OCI-LY3 (cell line): ENCODE data around the gene BLOC1S1.

Experiments used
- H2AFZ ChIP-seq: fragments of 200-600, 300-600 bp; shearing (Covaris generic); 2 replicates; pipeline ENCODE4 v1.6.0; 2014; ENCODE audit warnings: antibody characterized with exemption, low read depth, low read length
- H3K27ac ChIP-seq: fragments of 200-600, 300-600 bp; sonication (generic); 2 replicates; pipeline ENCODE4 v1.5.1; 2014; ENCODE audit warnings: mild to moderate bottlenecking, low read length, moderate library complexity, mixed read lengths
- H3K27me3 ChIP-seq: fragments of 200-600, 300-600 bp; sonication (generic); 2 replicates; pipeline ENCODE4 v1.6.1; 2014; ENCODE audit warnings: low read depth, low read length, mixed read lengths
- H3K36me3 ChIP-seq: fragments of 200-600, 300-600 bp; sonication (generic); replicated peaks from 2 replicates; pipeline ENCODE3; 2014; ENCODE audit warnings: low read depth, low read length, mixed read lengths
- H3K4me1 ChIP-seq: fragments of 300-600, 200-600 bp; sonication (generic); 2 replicates; pipeline ENCODE4 v1.6.1; 2014; ENCODE audit warnings: low read length, mixed read lengths
- H3K4me2 ChIP-seq: fragments of 200-600, 300-600 bp; sonication (generic); 2 replicates; pipeline ENCODE4 v1.6.1; 2014; ENCODE audit warnings: low read length, mixed read lengths
- H3K4me3 ChIP-seq: fragments of 300-600, 200-600 bp; sonication (generic); 2 replicates; pipeline ENCODE4 v1.5.1; 2014; ENCODE audit warnings: antibody characterized with exemption, mild to moderate bottlenecking, low read length, moderate library complexity
- H3K79me2 ChIP-seq: fragments of 300-600, 200-600 bp; shearing (Covaris generic); 2 replicates; pipeline ENCODE4 v1.6.1; 2014; ENCODE audit warnings: mild to moderate bottlenecking, low read length, mixed read lengths
- H3K9ac ChIP-seq: fragments of 300-600, 200-600 bp; shearing (Covaris generic); 2 replicates; pipeline ENCODE4 v1.6.0; 2014; ENCODE audit warnings: mild to moderate bottlenecking, low read length, moderate library complexity
- H3K9me3 ChIP-seq: fragments of 200-600, 300-600 bp; shearing (Covaris generic); 2 replicates; pipeline ENCODE4 v1.6.1; 2014; ENCODE audit warnings: low read length, mixed read lengths; ENCODE audit not compliant: insufficient read depth
- H4K20me1 ChIP-seq: fragments of 200-600, 300-600 bp; sonication (generic); 2 replicates; pipeline ENCODE4 v1.6.1; 2016; ENCODE audit warnings: low read length, mixed read lengths; ENCODE audit not compliant: insufficient read depth
- EZH2phosphoT487 ChIP-seq: fragments of 200-600 bp; shearing (Covaris generic); IDR thresholded peaks from 2 replicates; pipeline ENCODE4 v1.6.1; 2018; ENCODE audit warnings: antibody characterized with exemption, mixed run types, low read depth
- TF ChIP-seq, protein P1 (sequence below): fragments of 200-600, 300-600 bp; sonication (generic); IDR thresholded peaks from 2 replicates; pipeline ENCODE4 v1.5.1; 2014; ENCODE audit warnings: antibody characterized with exemption, low read length, low read depth

The BLOC1S1 gene

GRCh38 chr12:55715833-55716581 is at the start of gene BLOC1S1:
Gene BLOC1S1 (plus strand): TSS chr12:55716046. CDS start chr12:55716052, 6 bp downstream.
- peak within 1 kb of the TSS; percentile 91 for H3K4me3 ChIP-seq
- TF ChIP-seq, protein P1, sequence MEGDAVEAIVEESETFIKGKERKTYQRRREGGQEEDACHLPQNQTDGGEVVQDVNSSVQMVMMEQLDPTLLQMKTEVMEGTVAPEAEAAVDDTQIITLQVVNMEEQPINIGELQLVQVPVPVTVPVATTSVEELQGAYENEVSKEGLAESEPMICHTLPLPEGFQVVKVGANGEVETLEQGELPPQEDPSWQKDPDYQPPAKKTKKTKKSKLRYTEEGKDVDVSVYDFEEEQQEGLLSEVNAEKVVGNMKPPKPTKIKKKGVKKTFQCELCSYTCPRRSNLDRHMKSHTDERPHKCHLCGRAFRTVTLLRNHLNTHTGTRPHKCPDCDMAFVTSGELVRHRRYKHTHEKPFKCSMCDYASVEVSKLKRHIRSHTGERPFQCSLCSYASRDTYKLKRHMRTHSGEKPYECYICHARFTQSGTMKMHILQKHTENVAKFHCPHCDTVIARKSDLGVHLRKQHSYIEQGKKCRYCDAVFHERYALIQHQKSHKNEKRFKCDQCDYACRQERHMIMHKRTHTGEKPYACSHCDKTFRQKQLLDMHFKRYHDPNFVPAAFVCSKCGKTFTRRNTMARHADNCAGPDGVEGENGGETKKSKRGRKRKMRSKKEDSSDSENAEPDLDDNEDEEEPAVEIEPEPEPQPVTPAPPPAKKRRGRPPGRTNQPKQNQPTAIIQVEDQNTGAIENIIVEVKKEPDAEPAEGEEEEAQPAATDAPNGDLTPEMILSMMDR: no peak
- TF ChIP-seq EZH2phosphoT487: no peak
- H3K79me2 ChIP-seq: peaks cover 7% of the 10 kb centered on the region; the same call in 1 of the 2 replicates
- peak within 1 kb of the TSS; percentile 74 for H3K27ac ChIP-seq
- no peaks in the 10 kb centered on the region for H3K9me3 ChIP-seq
- no peaks in the 10 kb centered on the region for H4K20me1 ChIP-seq
- peak within 1 kb of the TSS; percentile 86 for H3K9ac ChIP-seq
- no peaks in the 10 kb centered on the region for H3K36me3 ChIP-seq
- H3K27me3 ChIP-seq: peaks cover 5% of the 10 kb centered on the region; the same call in 1 of the 2 replicates
- peak within 1 kb of the TSS; percentile 99 for H2AFZ ChIP-seq
- H3K4me2 ChIP-seq: peak within 1 kb of the TSS; percentile 90
- H3K4me1 ChIP-seq: peaks cover 15% of the 10 kb centered on the region

- Histone ChIP-seq H3K27ac (no peak overlapping the region), H4K20me1 (no peaks in the 10 kb centered on the region), H3K4me3 (no peak overlapping the region), H3K9me3 (no peaks in the 10 kb centered on the region), H2AFZ (no peak overlapping the region), H3K9ac (no peak overlapping the region), H3K4me1 (no peaks in the 10 kb centered on the region), H3K79me2 (no peaks in the 10 kb centered on the region), H3K27me3 (peaks cover 13% of the 10 kb centered on the region; the same call in 1 of the 2 replicates), H3K36me3 (no peaks in the 10 kb centered on the region), H3K4me2 (no peak overlapping the region)
- TF ChIP-seq, protein P1: no peak
- no peak for TF ChIP-seq EZH2phosphoT487
Measured at GRCh38 chr12:55666508-55666907, 49.3 kb upstream of the BLOC1S1 start.

- Histone ChIP-seq H3K79me2 (no peaks in the 10 kb centered on the region), H2AFZ (no peak overlapping the region), H3K9ac (no peak overlapping the region), H3K27ac (no peak overlapping the region), H3K27me3 (peaks cover 3% of the 10 kb centered on the region; the same call in 1 of the 2 replicates), H3K36me3 (no peaks in the 10 kb centered on the region), H3K9me3 (no peaks in the 10 kb centered on the region), H3K4me3 (no peak overlapping the region), H3K4me2 (no peak overlapping the region), H4K20me1 (no peaks in the 10 kb centered on the region), H3K4me1 (peaks cover 8% of the 10 kb centered on the region)
- no peak for TF ChIP-seq EZH2phosphoT487
- TF ChIP-seq, protein P1: no peak
Measured at GRCh38 chr12:55670276-55670675, 45.6 kb upstream of the BLOC1S1 start.

GRCh38 chr12:55671746-55672145 is 44.1 kb upstream of the BLOC1S1 start:
- Histone ChIP-seq H3K9me3 (no peaks in the 10 kb centered on the region), H3K4me2 (no peak overlapping the region), H3K4me3 (no peak overlapping the region), H2AFZ (no peak overlapping the region), H3K27ac (no peak overlapping the region), H3K36me3 (no peaks in the 10 kb centered on the region), H3K27me3 (peaks cover 3% of the 10 kb centered on the region; the same call in 1 of the 2 replicates), H4K20me1 (no peaks in the 10 kb centered on the region), H3K79me2 (no peaks in the 10 kb centered on the region), H3K4me1 (peaks cover 8% of the 10 kb centered on the region), H3K9ac (no peak overlapping the region)
- TF ChIP-seq EZH2phosphoT487: no peak
- TF ChIP-seq, protein P1: no peak
